ENCODE results near the gene GPC1.

GRCh38 chr2:240432430-240432819 lies 3.0 kb upstream of the GPC1 start:
- TF ChIP-seq CTCF (IDR thresholded peaks at IDR 0.05; ENCODE audit: insufficient read depth, low read depth, low read length) (no peak), EZH2 (IDR thresholded peaks at IDR 0.05; ENCODE audit: insufficient read depth, low read length) (no peak)

Measured in astrocyte (in vitro differentiated cells and primary cell).